Measurements from ENCODE around the gene LZTR1. TPM values are rescaled to one million over a fixed set of nuclear protein-coding genes. Genes with fewer than 3 reads are reported as not detected.

LZTR1 gene
- total RNA-seq, 3 donors from 2014 or later, result 37.6 to 59.0 (median 46.2) TPM

GRCh38 chr22:20983081-20983771 is 1.1 kb downstream of the LZTR1 start:
- Histone ChIP-seq H3K4me1 (peaks cover 4 to 21% of the 10 kb centered on the region in 2 donors), H3K36me3 (no peaks in the 10 kb centered on the region), H3K27me3 (no peaks in the 10 kb centered on the region), H3K9me3 (no peaks in the 10 kb centered on the region), H3K4me3 (peak overlapping the region; percentile 85 to 92 (median 86)), H3K27ac (no peak overlapping the region)
- no peak for DNase-seq (ENCODE audit: low spot score in 2 of 2)
- intact Hi-C loops (cut with DNase I; ENCODE audit: low total_unique reads), result no loop called here
- TF ChIP-seq POLR2AphosphoS5 (IDR thresholded peaks at IDR 0.05), result no peak
- TF ChIP-seq CTCF (IDR thresholded peaks at IDR 0.05), result no peak
- TF ChIP-seq POLR2A (IDR thresholded peaks at IDR 0.05), result no peak

GRCh38 chr22:20985720-20986119 is 3.6 kb downstream of the LZTR1 start:
- Histone ChIP-seq H3K27ac (no peak overlapping the region), H3K4me3 (no peak overlapping the region), H3K36me3 (no peaks in the 10 kb centered on the region), H3K27me3 (no peaks in the 10 kb centered on the region), H3K9me3 (no peaks in the 10 kb centered on the region), H3K4me1 (peaks cover 0 to 15% of the 10 kb centered on the region in 2 donors)
- TF ChIP-seq POLR2AphosphoS5 (IDR thresholded peaks at IDR 0.05), result no peak
- no peak for TF ChIP-seq POLR2A (IDR thresholded peaks at IDR 0.05)
- TF ChIP-seq CTCF (IDR thresholded peaks at IDR 0.05), result no peak
- intact Hi-C loops (cut with DNase I; ENCODE audit: low total_unique reads), result loop anchor here (5.0 kb wide), 1 partner anchor 1017 kb away; no protein-coding TSS in a partner anchor
- DNase-seq (ENCODE audit: low spot score in 2 of 2), result no peak

- H3K4me3 ChIP-seq, result no peak overlapping the region
- no peak for DNase-seq (ENCODE audit: low spot score in 2 of 2)
- H3K4me1 ChIP-seq, result peaks cover 0 to 10% of the 10 kb centered on the region in 2 donors
- no peaks in the 10 kb centered on the region for H3K27me3 ChIP-seq
- intact Hi-C loops (cut with DNase I; ENCODE audit: low total_unique reads), result loop anchor here (5.0 kb wide), 1 partner anchor 1016 kb away; no protein-coding TSS in a partner anchor
- no peak overlapping the region for H3K27ac ChIP-seq
- H3K36me3 ChIP-seq, result no peaks in the 10 kb centered on the region
- TF ChIP-seq POLR2A (IDR thresholded peaks at IDR 0.05) (no peak), POLR2AphosphoS5 (IDR thresholded peaks at IDR 0.05) (no peak), CTCF (IDR thresholded peaks at IDR 0.05) (no peak)
- H3K9me3 ChIP-seq, result no peaks in the 10 kb centered on the region
Observed at GRCh38 chr22:20986365-20986764, 4.3 kb downstream of the LZTR1 start.

GRCh38 chr22:20987375-20987774 is 5.3 kb downstream of the LZTR1 start:
- Histone ChIP-seq H3K9me3 (no peaks in the 10 kb centered on the region), H3K36me3 (no peaks in the 10 kb centered on the region), H3K27me3 (no peaks in the 10 kb centered on the region), H3K4me3 (no peak overlapping the region), H3K4me1 (peaks cover 0 to 9% of the 10 kb centered on the region in 2 donors), H3K27ac (no peak overlapping the region)
- DNase-seq (ENCODE audit: low spot score in 2 of 2), result no peak
- intact Hi-C loops (cut with DNase I; ENCODE audit: low total_unique reads), result loop anchor here (5.0 kb wide), 1 partner anchor 1015 kb away; no protein-coding TSS in a partner anchor
- TF ChIP-seq POLR2AphosphoS5 (IDR thresholded peaks at IDR 0.05) (no peak), CTCF (IDR thresholded peaks at IDR 0.05) (no peak), POLR2A (IDR thresholded peaks at IDR 0.05) (no peak)

- TF ChIP-seq POLR2A (IDR thresholded peaks at IDR 0.05), result no peak
- no peak for TF ChIP-seq POLR2AphosphoS5 (IDR thresholded peaks at IDR 0.05)
- TF ChIP-seq CTCF (IDR thresholded peaks at IDR 0.05), result no peak
- no peaks in the 10 kb centered on the region for H3K36me3 ChIP-seq
- intact Hi-C loops (cut with DNase I; ENCODE audit: low total_unique reads), result loop anchor here (5.0 kb wide), 1 partner anchor 1014 kb away; no protein-coding TSS in a partner anchor
- H3K9me3 ChIP-seq, result no peaks in the 10 kb centered on the region
- no peak for DNase-seq (ENCODE audit: low spot score in 2 of 2)
- H3K27me3 ChIP-seq, result no peaks in the 10 kb centered on the region
- no peak overlapping the region for H3K4me3 ChIP-seq
- H3K4me1 ChIP-seq, result no peaks in the 10 kb centered on the region
- H3K27ac ChIP-seq, result no peak overlapping the region
Observed at GRCh38 chr22:20988573-20989322, 6.7 kb downstream of the LZTR1 start.
